ENCODE measurements around the gene NIPAL4.

DNA sequence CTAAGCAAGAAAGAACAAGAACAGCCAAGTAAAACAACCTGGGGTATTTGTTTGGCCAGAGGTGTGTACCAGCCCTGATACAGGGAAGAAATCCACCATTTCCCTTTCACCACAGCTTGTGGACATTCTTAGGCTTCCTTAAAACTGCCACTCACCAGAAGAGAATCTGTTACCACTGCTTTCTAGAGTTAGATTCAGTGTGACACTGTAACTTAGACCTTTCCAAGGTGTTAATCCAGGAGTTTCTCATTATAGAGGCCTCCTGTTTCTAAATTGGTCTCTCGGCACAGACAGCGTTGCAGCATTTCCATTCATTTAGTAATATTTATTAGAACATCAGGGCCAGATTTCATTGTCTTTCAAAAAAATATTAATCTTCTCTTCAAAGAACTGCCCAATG is 55.0 kb downstream of the NIPAL4 start:
- TF ChIP-seq ZFX (IDR thresholded peaks at IDR 0.05): no peak
- TF ChIP-seq, protein P1, sequence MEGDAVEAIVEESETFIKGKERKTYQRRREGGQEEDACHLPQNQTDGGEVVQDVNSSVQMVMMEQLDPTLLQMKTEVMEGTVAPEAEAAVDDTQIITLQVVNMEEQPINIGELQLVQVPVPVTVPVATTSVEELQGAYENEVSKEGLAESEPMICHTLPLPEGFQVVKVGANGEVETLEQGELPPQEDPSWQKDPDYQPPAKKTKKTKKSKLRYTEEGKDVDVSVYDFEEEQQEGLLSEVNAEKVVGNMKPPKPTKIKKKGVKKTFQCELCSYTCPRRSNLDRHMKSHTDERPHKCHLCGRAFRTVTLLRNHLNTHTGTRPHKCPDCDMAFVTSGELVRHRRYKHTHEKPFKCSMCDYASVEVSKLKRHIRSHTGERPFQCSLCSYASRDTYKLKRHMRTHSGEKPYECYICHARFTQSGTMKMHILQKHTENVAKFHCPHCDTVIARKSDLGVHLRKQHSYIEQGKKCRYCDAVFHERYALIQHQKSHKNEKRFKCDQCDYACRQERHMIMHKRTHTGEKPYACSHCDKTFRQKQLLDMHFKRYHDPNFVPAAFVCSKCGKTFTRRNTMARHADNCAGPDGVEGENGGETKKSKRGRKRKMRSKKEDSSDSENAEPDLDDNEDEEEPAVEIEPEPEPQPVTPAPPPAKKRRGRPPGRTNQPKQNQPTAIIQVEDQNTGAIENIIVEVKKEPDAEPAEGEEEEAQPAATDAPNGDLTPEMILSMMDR (conservative IDR thresholded peaks at IDR 0.05): no peak
